HepG2 (cell line): ENCODE measurements around the gene PTCD3. TPM values are rescaled to one million over a fixed set of nuclear protein-coding genes. Genes with fewer than 3 reads are reported as not detected.

Experiments used
- ATAC-seq: fragments of 200-7000 bp; cut with Tn5 transposase; 3 replicates; pipeline ENCODE4 v1.9.1; 2020; ENCODE audit warnings: mild to moderate bottlenecking, moderate library complexity
- BruUV-seq: library from RNA; stranded (reverse); fragments of 400-500 nt; replicated peaks from 2 replicates; lab custom pipeline; 2021; lab: Mats Ljungman, UMichigan
- CTCF ChIA-PET: fragments of 300-600 bp; formaldehyde crosslinking; extraction: SDS; loops from one replicate; lab custom pipeline; 2021; ENCODE audit warnings: low total read pairs, inconsistent platforms, low intra/inter-chr PET ratio; lab: Yijun Ruan, JAX
- POLR2A ChIA-PET: fragments of 350-600 bp; sonication (Branson Sonifier 250); formaldehyde crosslinking; loops from one replicate; lab custom pipeline; 2020; ENCODE audit warnings: antibody characterized with exemption, inconsistent platforms; lab: Yijun Ruan, JAX
- DNase-seq: peaks from one replicate; pipeline ENCODE4 v3.0.0-alpha.2; 2015; ENCODE audit warnings: low spot score
- FAIRE-seq: peaks from 3 replicates; lab custom pipeline; 2011; peaks lifted over from hg19 to GRCh38; lab: Jason Lieb, UNC
- H2AFZ ChIP-seq: one replicate; pipeline ENCODE4 v1.6.1; 2011; ENCODE audit warnings: low read length, inconsistent platforms
- H3K27ac ChIP-seq: fragments of 300-600 bp; 3 replicates; pipeline ENCODE4 v1.8.0; 2011; ENCODE audit warnings: mixed run types, mild to moderate bottlenecking, mixed read lengths, low read length, inconsistent platforms; ENCODE audit not compliant: insufficient read depth; ENCODE audit errors: extremely low read length
- H3K27me3 ChIP-seq, 2 experiments: fragments of 200-600 bp in 1 of 2; 2 replicates in 1 of 2; 3 replicates in 1 of 2; pipeline versions ENCODE4 v1.6.0 to v1.8.0; 2011; ENCODE audit warnings: low read length in 2 of 2, mild to moderate bottlenecking in 2 of 2, moderate library complexity in 2 of 2, inconsistent platforms in 1 of 2; ENCODE audit not compliant: insufficient read depth in 2 of 2, control insufficient read depth in 1 of 2
- H3K36me3 ChIP-seq, 2 experiments: fragments of 200-600 bp in 1 of 2; replicated peaks in 1 of 2; 2 replicates in 1 of 2; 3 replicates in 1 of 2; pipeline versions ENCODE4 v1.5.1 to v1.8.0; 2011; ENCODE audit warnings: low read length in 2 of 2, inconsistent platforms in 1 of 2; ENCODE audit not compliant: insufficient read depth in 2 of 2, control insufficient read depth in 1 of 2
- H3K4me1 ChIP-seq: 2 replicates; pipeline ENCODE4 v1.5.1; 2012; ENCODE audit warnings: low read length, inconsistent platforms; ENCODE audit not compliant: insufficient read depth
- H3K4me2 ChIP-seq: 2 replicates; pipeline ENCODE4 v1.6.0; 2011; ENCODE audit warnings: low read depth, low read length, inconsistent platforms
- H3K4me3 ChIP-seq, 3 experiments: fragments of 200-600 bp in 1 of 3; sonication (generic), shearing (Covaris generic) in 1 of 3; replicated peaks in 1 of 3; 2 replicates each; pipeline ENCODE4 v1.5.1; 2011 to 2016; ENCODE audit warnings: low read length in 3 of 3, inconsistent platforms in 2 of 3, low read depth in 2 of 3, mild to moderate bottlenecking in 2 of 3, control low read depth in 1 of 3, mixed read lengths in 1 of 3; ENCODE audit not compliant: insufficient read depth in 1 of 3
- H3K79me2 ChIP-seq: one replicate; pipeline ENCODE4 v1.6.1; 2011; ENCODE audit warnings: low read length, inconsistent platforms; ENCODE audit not compliant: insufficient read depth
- H3K9ac ChIP-seq: 2 replicates; pipeline ENCODE4 v1.6.0; 2011; ENCODE audit warnings: mild to moderate bottlenecking, low read depth, low read length, inconsistent platforms; ENCODE audit not compliant: insufficient read depth
- H3K9me3 ChIP-seq: 2 replicates; pipeline ENCODE4 v1.5.1; 2012; ENCODE audit warnings: mild to moderate bottlenecking, low read length
- H4K20me1 ChIP-seq: 2 replicates; pipeline ENCODE4 v1.6.0; 2011; ENCODE audit warnings: inconsistent platforms, mild to moderate bottlenecking, low read length, moderate library complexity; ENCODE audit not compliant: insufficient read depth
- ARNT2 ChIP-seq: sonication (generic); formaldehyde crosslinking; IDR thresholded peaks from 2 replicates; pipeline ENCODE4 v1.8.0; 2022; ENCODE audit warnings: mild to moderate bottlenecking, low read depth, missing genetic modification reagents, moderate library complexity
- POLR2AphosphoS5 ChIP-seq: IDR thresholded peaks from 2 replicates; pipeline ENCODE4 v1.6.1; 2012; ENCODE audit warnings: low read depth, low read length
- RARG ChIP-seq: sonication (generic); formaldehyde crosslinking; IDR thresholded peaks from 2 replicates; pipeline ENCODE4 v1.4.0; 2020; ENCODE audit warnings: low read depth, mild to moderate bottlenecking, missing genetic modification reagents
- RBM22 ChIP-seq: fragments of 200-400 bp; formaldehyde crosslinking; optimal IDR thresholded peaks from 2 replicates; pipeline ENCODE3; 2017; ENCODE audit warnings: mild to moderate bottlenecking, low read length, moderate library complexity
- TCF12 ChIP-seq, 2 experiments: fragments of 450-650 bp in 1 of 2; sonication (generic) in 1 of 2; formaldehyde crosslinking in 1 of 2; IDR thresholded peaks; 2 replicates each; pipeline versions ENCODE4 v1.6.1 to v1.8.0; 2017 to 2022; ENCODE audit warnings: antibody characterized with exemption in 1 of 2, mild to moderate bottlenecking in 1 of 2, missing genetic modification reagents in 1 of 2, moderate library complexity in 1 of 2
- ZNF251 ChIP-seq: sonication (generic); formaldehyde crosslinking; IDR thresholded peaks from 2 replicates; pipeline ENCODE4 v1.9.0; 2021; ENCODE audit warnings: mild to moderate bottlenecking, missing genetic modification reagents
- ZNF7 ChIP-seq: IDR thresholded peaks from 2 replicates; pipeline ENCODE4 v1.6.1; 2016; ENCODE audit warnings: missing biosample characterization, missing genetic modification reagents
- WGBS: methylation state at CpG from one replicate; pipeline ENCODE4 v1.1.6; 2017; ENCODE audit warnings: low lambda C conversion rate; 5-methylcytosine and 5-hydroxymethylcytosine counted together
- in situ Hi-C: cut with HindIII; loops from 2 replicates; pipeline ENCODE4 v1.10.0; 2017; ENCODE audit warnings: low pct_unique_long_range_greater_than_20kb; ENCODE audit not compliant: extremely low pct_ligation_motif_present
- intact Hi-C: fragments of 100-400 bp; cut with micrococcal nuclease; formaldehyde crosslinking; loops from one replicate; pipeline ENCODE4 v1.10.0; 2022; ENCODE audit not compliant: unreplicated experiment
- polyA plus RNA-seq, 8 experiments: library from polyadenylated mRNA; depleted of rRNA in 3 of 8; stranded (reverse) in 7 of 8; unstranded in 1 of 8; fragments of >200 nt; fragmentation: Illumina TruSeq in 4 of 8; extraction: Trizol in 4 of 8; gene quantifications; 2 replicates each; pipeline versions ENCODE4 v1.2.1 to v1.2.3, GENCODE V29; 2011 to 2016; ENCODE audit warnings: low read depth in 4 of 8, missing spikeins in 1 of 8, mixed read lengths in 1 of 8; ENCODE audit not compliant: insufficient read depth in 1 of 8
- total RNA-seq, 5 experiments: library from RNA; depleted of rRNA; stranded (reverse); fragments of >200 nt; fragmentation: Illumina TruSeq; extraction: Trizol; gene quantifications; 2 replicates each; pipeline ENCODE4 v1.2.3, GENCODE V29; 2016; ENCODE audit warnings: low read depth in 1 of 5
- TF ChIP-seq, protein P1 (sequence below): sonication (generic); formaldehyde crosslinking; IDR thresholded peaks from 2 replicates; pipeline ENCODE4 v1.4.0; 2020; ENCODE audit warnings: missing genetic modification reagents; ENCODE audit errors: not compliant biosample characterization

The PTCD3 gene
- total and polyA plus RNA-seq, 2 of the 13 experiments (the other 11 are each of a cell fraction or from before 2014, with no cell fraction given): 124 to 309 TPM

- Histone ChIP-seq H3K27me3 (no peaks in the 10 kb centered on the region), H3K27ac (no peak overlapping the region), H3K79me2 (no peaks in the 10 kb centered on the region), H3K4me2 (no peak overlapping the region), H3K36me3 (peaks cover 40 to 80% of the 10 kb centered on the region in 2 experiments), H3K9me3 (no peaks in the 10 kb centered on the region), H3K4me1 (no peaks in the 10 kb centered on the region), H3K9ac (no peak overlapping the region), H3K4me3 (no peak overlapping the region), H4K20me1 (no peaks in the 10 kb centered on the region), H2AFZ (no peak overlapping the region)
- TF ChIP-seq ARNT2 (CRISPR knock-in tag): no peak
- TF ChIP-seq, protein P1, sequence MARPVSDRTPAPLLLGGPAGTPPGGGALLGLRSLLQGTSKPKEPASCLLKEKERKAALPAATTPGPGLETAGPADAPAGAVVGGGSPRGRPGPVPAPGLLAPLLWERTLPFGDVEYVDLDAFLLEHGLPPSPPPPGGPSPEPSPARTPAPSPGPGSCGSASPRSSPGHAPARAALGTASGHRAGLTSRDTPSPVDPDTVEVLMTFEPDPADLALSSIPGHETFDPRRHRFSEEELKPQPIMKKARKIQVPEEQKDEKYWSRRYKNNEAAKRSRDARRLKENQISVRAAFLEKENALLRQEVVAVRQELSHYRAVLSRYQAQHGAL (CRISPR knock-in tag): no peak
- 0 out of 2 replicates have a peak, but pooled peaks have one; percentile 20 for TF ChIP-seq POLR2AphosphoS5
- no peak for TF ChIP-seq ZNF7
- peak; percentile 64 for TF ChIP-seq RBM22
- no peak for TF ChIP-seq ZNF251
- FAIRE-seq (no peak), DNase-seq (no peak), ATAC-seq (no peak)
- BruUV-seq: no TSS peak
- ChIA-PET CTCF (no interaction called here), POLR2A (no interaction called here)
- in situ Hi-C loops (no loop called here), intact Hi-C loops (no loop called here)
- 98% methylated on average over 2 of the region's 2 CpGs for WGBS
These were observed 41.8 kb downstream of the PTCD3 start for GRCh38 chr2:86147793-86148192.

DNA sequence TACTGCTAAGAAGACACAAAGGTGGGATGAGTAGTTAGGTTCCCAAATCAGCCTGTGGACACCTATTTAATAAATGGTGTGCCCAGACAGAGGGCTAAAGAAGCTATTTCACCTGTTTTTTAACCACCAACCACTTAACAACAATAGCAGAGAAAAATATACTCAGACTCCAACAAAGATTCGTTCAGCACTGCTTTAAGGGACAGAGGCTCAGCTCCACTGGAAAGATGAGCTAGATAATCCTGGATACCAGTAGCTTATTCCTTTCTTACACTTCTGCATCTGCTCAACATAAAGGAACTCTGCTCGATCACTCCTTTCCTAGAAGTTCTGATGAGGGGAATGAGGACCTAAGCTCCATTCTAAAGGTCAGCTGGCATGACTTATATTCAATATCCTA is 44.5 kb downstream of the PTCD3 start:
- Histone ChIP-seq H3K9ac (no peak overlapping the region), H4K20me1 (no peaks in the 10 kb centered on the region), H3K27me3 (no peaks in the 10 kb centered on the region), H3K4me1 (no peaks in the 10 kb centered on the region), H3K4me2 (no peak overlapping the region)
- FAIRE-seq (no peak), DNase-seq (no peak)
- CTCF ChIA-PET: no interaction called here
- TF ChIP-seq RARG (no peak), TCF12 (IDR thresholded peaks at IDR 0.05) (no peak), TCF12 (CRISPR knock-in tag; IDR thresholded peaks at IDR 0.05) (no peak)
- TF ChIP-seq, all 625 proteins: peak for 0
- Histone ChIP-seq H3K27ac (no peak overlapping the region), H2AFZ (no peak overlapping the region), H3K36me3 (peaks cover 37 to 77% of the 10 kb centered on the region in 2 experiments), H3K4me3 (no peak overlapping the region), H3K79me2 (no peaks in the 10 kb centered on the region), H3K9me3 (no peaks in the 10 kb centered on the region)
- WGBS: 98% methylated on average over 2 of the region's 2 CpGs
- no TSS peak for BruUV-seq
- in situ Hi-C loops: no loop called here
- intact Hi-C loops: no loop called here
- POLR2A ChIA-PET: interaction anchor here (0.8 kb wide), 2 partner anchors 10 to 44 kb away, joined by 3 read pairs; partner anchors contain the start of genes POLR1A and PTCD3
- no peak for ATAC-seq
